HG03521 (cell line): Measurements from ENCODE around the gene EEF2.

Experiments used
- ATAC-seq: cut with Tn5 transposase; IDR thresholded peaks from one replicate; pipeline ENCODE4 v1.9.1; 2021; ENCODE audit warnings: mild to moderate bottlenecking, moderate library complexity; ENCODE audit not compliant: unreplicated experiment

Gene EEF2

DNA sequence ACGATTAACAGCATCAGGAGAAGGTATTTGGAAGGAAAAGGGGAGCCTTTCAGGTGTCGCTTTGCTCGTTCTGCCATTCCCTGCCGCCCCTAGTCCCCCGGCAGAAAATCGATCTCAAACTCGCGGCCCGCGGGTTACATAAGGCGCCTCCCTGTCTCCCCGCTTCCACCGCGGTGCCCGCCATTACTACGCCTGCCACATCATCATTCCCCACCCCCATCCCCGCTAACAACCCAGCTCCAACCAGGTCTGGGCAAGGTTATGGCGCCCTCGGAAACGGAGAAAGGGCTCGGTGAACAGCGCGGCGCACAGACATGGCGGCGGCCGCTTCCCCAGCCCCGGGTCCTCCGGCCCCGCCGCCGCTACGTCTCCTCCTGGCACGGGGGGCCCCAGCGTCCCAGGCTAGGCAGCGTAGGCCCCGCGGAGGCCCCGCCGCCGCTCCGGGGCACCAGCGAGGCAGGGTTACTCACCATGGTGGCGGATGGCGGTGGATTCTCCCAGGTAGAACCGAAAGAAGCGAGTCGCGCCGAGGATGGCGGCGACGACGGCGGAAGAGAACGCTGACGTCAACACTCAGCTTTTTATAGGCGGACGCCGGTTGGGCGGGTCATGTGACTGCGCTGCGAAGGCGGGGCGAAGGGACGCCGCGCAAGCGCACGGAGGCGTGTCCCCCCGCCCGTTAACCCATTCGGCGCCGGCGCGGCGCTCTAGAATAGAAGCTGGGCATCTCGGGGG lies at the start of gene EEF2:
TSS of gene EEF2 (minus strand) at position 556 of the 735 bp plus-strand sequence. CDS start at position 473, 83 bp downstream.
- ATAC-seq, result peak; percentile 61

DNA sequence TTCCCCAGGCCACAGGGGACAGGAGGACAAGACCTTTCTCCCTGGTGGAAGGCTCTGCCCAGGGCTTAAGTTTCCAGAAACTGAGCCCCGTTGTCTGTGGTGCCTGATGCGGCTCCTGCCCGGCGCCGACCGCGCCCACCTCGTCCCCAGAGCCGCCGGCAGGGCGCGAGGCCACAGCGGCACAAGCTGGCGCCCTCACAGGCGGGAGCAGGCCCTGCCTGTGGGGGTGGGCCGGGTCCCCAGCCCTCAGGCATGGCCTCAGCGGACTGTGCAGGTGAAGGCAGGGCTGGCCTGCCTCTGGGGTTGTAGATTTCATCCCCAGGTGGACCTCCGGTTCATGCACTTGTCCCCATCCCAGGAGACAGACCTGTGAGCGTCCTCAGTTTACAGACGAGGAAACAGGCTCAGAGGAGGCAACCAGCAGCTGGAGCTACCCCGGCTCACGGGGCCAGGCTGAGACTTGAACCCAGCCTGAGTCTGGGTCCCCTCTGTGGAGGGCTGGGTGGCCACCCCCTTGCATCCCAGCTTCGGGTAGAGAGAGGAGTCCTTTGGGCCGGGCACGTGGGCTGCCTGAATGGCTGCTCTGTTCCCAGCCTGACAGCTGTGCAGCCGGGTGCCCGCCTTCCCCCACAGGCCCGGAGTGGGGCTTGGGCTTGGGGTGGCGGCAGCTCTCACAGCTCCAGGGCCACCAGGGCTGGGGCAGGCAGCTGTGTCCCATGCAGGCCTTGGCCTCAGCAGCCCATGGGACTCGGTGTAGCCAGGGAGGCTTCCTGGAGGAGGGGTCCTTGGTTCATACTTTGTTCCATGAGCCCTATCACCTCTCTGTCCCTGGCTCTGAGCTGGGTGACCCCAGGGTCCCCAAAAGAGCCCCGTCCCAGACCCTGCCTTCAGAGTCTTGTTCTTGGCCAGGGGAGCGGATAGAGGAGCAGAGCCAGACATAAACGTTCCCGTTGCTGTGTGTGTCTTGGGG lies 49.1 kb upstream of the EEF2 start:
- no peak for ATAC-seq

DNA sequence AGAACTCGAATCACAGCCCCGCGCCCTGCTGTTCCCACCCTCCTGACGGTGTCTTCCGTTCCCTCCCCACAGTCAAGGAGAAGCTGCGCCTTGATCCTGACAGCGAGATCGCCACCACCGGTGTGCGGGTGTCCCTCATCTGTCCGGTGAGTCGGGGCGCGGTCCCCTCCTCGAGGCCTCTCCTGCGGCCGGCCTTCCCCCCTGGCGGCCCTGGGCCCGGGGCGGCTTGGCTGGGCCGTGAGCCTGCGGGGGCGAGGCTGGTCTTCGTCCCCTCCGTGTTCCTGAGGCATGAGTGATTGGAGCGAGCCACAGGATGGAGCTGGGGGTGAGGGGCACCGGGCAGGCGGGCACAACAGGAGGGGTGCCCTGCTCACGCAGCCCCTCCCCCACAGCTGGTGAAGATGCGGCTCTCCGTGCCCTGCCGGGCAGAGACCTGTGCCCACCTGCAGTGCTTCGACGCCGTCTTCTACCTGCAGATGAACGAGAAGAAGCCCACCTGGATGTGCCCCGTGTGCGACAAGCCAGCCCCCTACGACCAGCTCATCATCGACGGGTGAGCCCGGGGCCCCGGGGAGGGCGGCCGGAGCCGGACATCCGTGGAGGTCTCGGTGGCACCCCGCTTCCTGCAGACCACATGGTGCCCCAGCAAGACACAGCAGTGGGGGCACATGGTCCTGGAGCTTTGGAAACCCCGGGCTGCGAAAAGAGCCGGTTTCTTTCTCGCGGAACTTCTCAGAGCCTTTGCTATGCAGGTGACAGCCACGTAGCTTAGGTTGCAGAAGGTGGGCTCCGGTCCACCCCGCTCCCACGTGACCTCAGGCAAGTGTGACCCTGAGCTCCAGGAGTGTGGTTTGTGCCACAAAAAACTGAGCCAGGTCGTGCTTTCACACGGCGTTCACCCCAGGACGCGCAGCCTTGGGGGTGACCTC lies 48.0 kb upstream of the EEF2 start:
- ATAC-seq, result no peak

DNA sequence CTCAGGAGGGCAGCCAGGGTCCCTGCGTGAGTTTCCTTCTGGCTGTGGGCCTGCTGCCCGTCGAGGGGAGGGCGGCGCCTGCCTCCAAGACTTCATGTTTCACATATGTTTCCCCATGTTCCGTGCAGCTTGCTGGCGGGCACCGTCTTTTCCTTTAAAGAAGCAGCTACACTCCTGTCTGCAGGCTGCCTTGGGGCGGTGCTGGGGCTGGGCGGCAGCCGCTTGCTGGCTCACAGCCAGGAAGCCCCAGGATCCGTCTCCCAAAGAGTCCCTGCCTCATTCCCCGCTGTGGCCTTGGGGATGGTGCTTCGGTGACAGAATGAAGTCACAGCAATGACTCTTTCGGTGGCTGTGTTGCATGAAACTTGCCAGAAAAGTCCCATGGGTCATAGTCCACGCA lies 47.2 kb upstream of the EEF2 start:
- ATAC-seq, result no peak

DNA sequence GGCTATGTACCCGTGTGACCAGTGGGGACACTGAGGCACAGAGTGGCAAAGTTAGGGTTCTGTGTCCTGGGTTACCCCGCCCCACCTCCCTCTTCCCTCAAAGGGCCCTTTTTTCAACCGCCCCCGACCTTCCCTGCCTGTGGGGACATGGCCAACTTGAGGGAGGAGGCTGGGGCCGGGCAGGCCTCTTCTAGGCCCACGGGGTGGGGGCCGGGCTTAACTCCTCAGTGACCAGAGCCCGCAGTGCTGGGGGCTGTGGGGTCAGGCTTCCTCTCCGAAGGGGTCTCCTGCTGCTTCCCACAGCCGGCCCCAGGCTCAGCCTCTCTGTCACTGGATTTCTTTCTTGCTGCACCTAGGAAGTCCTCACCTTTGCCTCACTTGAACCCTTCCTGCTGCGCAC lies 46.2 kb upstream of the EEF2 start:
- no peak for ATAC-seq

DNA sequence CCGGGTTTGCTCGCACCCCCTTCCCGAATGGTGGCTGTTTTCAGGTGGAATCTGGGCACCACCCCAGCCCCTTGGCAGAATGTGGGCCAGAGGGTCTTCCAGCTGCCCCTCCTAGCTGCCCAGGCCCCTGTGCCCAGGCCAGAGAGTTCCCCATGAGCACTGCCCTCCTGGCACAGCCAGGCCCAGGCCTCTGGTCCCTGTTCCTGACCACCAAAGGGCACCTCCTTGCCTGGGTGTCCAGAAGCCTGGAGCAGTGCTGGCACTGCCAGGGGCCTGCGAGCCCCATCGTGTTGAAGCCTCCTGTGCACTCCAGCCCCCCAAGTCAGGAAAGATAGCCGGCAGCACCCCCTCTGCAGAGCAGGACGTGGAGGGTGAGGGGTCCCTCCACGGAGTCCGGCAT lies 45.7 kb upstream of the EEF2 start:
- no peak for ATAC-seq

DNA sequence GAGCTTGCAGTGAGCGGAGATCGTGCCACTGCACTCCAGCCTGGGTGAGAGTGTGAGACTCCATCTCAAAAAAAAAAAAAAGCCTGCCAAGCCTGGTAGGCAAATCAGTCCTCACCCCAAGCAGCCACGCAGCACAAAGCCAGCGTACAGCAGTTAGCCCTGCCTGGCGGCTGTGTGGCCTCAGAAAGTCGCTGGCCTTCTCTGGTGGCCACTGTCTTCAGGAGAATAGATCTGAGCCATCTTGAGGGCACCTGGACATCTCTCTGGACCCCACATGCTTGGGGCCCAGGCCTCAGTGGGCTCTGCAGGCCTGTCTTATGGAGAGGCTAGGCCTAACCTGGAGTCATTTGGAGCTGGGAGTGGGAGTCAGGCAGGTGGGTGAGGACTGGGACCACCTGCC lies 45.3 kb upstream of the EEF2 start:
- ATAC-seq, result no peak

DNA sequence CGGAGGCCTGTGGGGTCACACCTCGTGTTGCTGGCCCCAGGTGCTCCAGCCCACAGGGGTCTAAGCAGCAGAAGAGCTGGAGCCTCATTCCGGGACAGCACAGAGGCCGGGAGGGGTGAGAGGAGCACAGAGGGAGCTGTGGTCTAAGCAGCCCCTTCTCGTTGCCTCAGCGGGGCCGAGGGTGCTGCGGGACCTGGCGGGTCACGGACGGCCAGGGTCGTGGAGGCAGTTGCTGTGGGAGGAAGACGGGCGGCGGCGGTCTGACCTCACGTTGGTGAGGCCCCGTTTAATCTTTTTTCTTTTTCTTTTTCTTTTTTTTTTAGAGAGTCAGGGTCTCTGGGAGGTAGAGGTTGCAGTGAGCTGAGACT lies 44.0 kb upstream of the EEF2 start:
- ATAC-seq, result no peak

DNA sequence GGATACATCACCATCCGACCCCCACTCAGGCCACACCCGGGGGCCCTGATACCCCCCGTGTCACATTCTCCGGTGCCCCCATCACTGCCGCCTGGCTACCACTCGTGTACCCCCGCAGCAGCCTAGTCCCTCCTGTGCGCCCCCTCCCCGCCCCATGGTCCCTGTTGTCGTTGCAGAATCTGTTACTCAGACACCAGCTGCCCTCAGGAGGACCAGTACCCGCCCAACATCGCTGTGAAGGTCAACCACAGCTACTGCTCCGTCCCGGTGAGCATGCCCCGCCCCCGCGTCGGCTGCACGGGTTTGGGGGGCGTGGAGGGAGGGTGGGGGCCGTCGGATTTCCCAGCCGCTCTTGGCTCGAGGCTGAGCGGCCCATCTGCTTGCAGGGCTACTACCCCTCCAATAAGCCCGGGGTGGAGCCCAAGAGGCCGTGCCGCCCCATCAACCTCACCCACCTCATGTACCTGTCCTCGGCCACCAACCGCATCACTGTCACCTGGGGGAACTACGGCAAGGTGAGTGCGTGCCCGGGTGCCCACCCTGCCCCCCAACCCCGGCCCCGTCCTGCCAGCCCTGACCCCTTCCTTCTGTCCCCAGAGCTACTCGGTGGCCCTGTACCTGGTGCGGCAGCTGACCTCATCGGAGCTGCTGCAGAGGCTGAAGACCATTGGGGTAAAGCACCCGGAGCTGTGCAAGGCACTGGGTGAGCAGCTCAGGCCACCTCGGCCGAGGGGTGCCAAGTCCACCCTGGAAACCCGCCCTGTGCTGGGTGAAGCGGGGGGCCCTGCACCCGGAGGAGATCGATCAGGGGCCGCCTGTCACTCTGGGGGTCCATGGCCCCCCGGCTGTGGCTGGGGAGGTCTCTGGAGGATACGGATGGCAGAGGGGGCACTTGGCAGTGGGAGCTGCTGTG lies 43.3 kb upstream of the EEF2 start:
- no peak for ATAC-seq

DNA sequence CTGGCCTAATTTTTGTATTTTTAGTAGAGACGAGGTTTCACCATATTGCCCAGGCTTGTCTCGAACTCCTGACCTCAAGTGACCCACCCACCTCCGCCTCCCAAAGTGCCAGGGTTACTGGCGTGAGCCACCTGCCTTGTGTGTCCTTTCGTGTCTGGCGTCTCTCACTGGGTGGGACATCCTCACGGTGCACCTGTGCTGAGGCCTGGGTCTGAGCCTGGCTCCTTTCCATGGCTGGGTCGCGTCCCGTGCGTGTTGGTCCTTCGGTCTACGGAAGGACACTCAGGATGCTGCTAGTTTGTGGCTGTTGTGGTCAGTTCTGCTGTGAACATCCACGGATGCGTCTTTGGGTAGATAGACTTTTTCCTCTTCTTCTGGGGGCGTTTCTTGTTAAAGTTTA lies 41.9 kb upstream of the EEF2 start:
- ATAC-seq, result no peak

DNA sequence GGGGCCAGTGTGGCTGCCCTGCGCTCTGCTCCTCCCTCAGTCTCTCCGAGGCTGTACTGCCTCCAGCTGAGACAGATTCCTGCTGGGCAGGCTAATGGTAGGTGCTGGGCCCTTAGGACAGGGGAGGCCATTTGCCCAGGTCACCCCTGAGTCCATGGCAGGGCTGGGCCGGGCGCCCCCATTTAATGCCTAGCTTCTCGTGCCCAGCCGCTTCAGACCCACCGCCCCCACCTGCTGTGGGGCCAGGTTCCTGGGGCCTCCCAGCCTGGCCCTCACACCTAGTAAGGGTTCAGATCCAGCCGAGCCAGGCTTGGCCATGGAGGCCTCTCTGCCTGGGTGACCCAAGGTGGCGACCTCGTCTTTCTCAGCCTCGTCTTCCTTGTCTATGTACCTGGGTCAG lies 40.1 kb upstream of the EEF2 start:
- ATAC-seq, result no peak

DNA sequence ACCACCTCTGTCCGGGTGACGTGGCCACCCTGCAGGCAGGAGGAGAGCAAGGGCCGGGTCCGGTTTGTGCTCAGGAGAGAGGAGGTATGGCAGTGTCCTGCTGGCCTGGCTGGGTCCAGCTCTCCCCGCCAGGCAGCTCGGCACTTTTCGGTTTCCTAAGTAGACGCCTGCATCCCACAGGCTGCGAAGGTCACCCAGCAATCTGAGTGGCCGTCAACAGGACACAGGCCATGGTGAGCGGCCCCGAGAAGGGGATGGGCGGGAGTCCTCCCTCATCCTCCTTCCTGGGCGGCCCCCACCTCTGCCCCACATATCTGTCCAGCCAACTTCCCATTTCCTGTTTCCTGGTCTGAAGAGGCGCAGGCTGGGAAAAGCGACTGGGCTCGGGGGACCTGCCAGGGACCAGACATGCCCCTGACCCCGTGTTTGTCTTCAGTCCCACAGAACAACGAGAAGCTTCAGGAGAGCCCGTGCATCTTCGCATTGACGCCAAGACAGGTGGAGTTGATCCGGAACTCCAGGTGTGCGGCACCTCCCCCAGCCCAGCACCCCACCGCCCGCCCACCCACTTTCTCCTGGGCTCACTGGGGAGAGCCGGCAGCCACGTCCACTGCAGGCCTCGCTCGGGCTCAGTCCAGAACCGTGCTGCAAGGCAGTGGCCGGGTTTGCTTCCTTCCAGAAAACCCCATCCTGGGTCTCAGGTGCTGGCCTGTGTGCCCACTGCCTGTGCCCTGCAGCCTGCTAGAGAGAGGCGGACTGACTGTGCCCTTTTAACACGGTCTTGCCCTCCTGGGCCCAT lies 38.5 kb upstream of the EEF2 start:
- no peak for ATAC-seq

DNA sequence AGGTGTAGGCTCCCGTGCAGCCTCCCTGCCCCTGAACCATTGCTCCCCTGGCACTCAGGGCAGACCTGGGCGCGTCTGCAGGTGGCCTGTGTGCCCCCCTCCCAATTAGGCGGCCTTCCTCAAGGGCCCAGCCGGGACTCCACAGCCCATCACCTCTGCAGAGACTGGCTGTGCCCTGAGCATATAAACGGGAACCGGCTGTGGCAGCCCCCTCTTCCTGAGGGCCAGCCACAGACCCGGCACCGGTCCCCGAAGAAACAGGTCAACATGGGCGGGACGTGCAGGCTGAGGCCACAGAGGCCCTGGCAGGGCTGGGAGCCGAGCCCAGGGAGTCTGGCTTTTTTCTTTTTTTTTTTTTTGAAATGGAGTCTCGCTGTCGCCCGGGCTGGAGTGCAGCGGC lies 34.3 kb upstream of the EEF2 start:
- ATAC-seq, result no peak

DNA sequence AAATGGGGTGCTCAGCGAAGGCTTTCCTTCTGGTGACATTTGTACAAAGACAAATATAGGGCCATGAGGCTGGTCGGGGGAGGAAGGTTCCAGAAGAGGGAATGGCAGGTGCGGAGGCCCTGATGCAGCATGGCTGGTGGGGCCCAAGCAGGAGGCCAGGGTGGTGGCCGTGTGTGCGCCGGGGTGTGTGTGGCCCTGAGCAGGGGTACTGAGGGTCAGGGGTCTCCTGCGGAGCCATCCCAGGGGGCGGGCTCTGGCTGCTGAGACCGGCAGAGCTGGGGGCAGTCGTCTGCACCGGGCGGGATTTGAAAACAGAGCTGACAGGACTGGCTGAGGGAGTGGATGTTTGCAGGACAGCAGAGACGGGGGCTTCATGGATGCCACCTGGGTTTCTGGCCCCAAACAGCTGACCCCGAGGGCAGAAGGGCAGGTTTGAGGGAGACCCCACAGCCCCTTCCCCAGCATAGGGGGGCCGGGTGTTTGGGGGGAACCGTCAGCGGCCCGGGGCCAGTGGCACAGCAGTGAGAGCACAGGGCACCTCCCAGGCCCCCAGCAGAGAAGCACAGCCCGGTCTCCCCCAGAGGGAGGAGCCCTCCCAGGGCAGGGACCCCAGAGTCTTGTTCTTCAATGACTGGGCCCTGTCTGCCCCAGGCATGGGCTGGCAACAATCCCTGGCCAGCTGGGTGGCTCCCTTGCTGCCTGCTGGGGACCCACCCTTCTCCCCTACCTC lies 33.7 kb upstream of the EEF2 start:
- ATAC-seq, result no peak

DNA sequence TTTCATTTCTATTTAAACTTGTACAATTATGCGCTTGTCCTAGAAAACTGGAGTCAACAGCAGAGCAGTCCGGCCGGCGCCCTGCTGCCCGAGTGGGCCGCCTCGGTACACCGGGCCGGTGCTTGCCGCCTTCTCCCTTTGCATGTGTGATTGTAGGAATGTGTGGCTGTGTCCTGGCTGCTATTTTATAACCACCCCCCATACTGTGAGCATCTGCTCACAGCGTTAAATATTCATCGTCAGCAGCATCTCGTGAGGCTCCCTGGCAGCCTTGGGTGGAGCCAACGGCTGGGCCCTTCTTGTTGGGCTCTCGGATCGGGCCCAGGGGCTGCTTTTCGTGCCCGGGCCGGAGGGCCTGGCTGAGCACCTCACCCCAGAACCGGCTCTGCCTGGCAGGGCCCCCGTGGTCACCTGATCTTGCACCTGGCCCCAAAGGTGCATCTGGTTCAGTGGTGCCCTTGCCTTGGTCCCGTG lies 32.9 kb upstream of the EEF2 start:
- no peak for ATAC-seq

DNA sequence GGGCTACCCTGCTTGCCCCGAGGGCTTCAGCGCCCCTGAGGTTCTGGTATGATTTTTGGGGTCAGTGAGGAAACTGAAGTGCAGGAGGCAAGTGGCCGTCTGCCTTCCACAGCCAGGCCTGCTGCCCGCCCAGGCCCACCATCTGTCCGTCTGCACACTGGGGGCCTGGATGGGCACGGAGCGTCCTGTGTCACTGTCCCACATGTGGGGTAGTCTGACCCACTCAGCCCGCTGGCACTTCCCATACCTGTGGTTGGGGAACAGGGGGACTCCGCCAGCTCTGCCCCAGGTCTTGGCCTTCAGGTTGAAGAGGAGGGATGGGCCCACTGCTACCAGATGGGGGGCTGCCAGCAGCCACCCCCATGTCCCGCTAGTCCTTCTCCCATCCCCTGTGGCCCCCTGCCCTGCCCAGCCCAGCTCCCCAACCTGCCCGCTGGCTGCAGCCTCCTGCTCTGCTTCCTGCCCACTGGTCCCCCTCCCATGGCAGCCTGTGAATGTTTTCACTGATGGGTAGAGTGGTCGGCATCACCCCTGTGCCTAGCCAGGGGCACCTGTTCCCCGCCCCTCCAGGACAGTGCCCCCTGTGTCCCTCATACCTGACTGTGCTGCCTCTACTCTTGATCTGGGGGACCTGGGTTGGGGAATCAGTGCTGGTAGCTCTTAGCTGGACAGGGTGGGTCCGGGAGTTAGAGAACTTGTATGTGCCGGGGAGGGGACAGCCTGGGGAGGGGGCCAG lies 31.8 kb upstream of the EEF2 start:
- no peak for ATAC-seq

DNA sequence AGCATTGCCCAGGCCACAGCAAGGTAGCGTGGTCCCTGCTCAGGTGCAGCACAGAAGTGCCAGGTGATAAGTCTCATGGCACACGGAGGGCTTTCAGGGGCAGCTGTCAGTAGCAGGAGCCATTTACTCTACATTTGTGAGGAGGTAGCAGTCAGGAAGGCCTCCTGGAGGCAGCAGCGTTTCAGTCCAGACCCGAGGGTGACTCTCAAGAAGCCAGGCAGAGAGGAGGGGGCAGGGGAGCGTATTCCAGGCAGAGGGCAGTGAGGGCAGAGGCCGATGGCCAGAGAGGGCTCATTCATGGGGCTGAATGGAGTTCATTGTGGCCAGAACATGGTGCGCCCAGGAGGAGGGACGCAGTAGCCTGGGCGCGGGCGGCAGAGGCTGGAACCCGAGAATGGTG lies 31.2 kb upstream of the EEF2 start:
- no peak for ATAC-seq
